ENCODE data around the gene CCDC88C. TPM values are rescaled to one million over a fixed set of nuclear protein-coding genes. Genes with fewer than 3 reads are reported as not detected.
A peak's percentile ranks its signal among the peaks of the same experiment; 100 is the strongest.

The CCDC88C gene
- total RNA-seq, 4 donors from 2014 or later, result 3.2 to 32.7 (median 11.0) TPM

DNA sequence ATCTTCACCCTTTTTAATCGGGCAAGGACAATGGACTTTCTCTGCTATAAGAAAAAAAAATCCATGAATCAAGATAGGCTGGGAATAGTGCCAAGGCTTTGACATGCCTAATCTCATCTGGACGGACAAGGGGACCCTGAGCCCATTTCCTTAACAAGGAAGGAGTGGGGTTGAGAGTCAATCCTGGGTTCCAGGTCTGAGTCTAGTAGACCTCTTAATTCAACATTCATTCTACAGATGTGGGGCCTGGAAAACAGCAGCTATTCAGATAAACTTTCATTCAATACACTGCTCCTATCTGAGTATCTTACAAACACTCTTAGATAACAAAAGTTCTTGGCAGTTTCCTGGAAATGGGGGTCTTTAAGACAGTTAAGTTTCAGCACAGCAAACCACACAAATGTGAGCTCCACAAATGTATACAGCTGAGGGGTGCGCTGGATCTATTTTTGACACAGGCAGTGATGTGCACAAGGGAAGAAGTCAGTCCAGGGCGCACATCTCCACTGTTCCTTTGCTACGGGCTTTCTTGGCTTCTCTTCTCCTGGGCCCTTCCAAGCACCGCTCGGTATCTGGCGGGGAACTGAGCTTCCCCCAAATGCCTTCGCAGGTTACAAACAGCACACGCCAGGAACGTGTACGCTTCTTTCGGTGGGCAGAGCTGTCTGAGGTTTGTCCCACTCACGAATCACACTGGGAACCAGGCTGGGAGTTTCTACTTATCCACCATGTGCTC lies 90.9 kb downstream of the CCDC88C start:
- H3K9me3 ChIP-seq, result no peaks in the 10 kb centered on the region
- no peaks in the 10 kb centered on the region for H3K36me3 ChIP-seq
- no peak overlapping the region for H3K4me3 ChIP-seq
- no peak for TF ChIP-seq POLR2A (IDR thresholded peaks at IDR 0.05)
- TF ChIP-seq, protein P1, sequence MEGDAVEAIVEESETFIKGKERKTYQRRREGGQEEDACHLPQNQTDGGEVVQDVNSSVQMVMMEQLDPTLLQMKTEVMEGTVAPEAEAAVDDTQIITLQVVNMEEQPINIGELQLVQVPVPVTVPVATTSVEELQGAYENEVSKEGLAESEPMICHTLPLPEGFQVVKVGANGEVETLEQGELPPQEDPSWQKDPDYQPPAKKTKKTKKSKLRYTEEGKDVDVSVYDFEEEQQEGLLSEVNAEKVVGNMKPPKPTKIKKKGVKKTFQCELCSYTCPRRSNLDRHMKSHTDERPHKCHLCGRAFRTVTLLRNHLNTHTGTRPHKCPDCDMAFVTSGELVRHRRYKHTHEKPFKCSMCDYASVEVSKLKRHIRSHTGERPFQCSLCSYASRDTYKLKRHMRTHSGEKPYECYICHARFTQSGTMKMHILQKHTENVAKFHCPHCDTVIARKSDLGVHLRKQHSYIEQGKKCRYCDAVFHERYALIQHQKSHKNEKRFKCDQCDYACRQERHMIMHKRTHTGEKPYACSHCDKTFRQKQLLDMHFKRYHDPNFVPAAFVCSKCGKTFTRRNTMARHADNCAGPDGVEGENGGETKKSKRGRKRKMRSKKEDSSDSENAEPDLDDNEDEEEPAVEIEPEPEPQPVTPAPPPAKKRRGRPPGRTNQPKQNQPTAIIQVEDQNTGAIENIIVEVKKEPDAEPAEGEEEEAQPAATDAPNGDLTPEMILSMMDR (IDR thresholded peaks at IDR 0.05), result no peak
- H3K27ac ChIP-seq, result peak overlapping the region; percentile 9 to 30
- H3K27me3 ChIP-seq, result no peaks in the 10 kb centered on the region
- no peak for DNase-seq
- H3K4me1 ChIP-seq, result peaks cover 0 to 5% of the 10 kb centered on the region in 2 donors
- intact Hi-C loops (cut with DNase I; ENCODE audit: low total_unique reads), result no loop called here

DNA sequence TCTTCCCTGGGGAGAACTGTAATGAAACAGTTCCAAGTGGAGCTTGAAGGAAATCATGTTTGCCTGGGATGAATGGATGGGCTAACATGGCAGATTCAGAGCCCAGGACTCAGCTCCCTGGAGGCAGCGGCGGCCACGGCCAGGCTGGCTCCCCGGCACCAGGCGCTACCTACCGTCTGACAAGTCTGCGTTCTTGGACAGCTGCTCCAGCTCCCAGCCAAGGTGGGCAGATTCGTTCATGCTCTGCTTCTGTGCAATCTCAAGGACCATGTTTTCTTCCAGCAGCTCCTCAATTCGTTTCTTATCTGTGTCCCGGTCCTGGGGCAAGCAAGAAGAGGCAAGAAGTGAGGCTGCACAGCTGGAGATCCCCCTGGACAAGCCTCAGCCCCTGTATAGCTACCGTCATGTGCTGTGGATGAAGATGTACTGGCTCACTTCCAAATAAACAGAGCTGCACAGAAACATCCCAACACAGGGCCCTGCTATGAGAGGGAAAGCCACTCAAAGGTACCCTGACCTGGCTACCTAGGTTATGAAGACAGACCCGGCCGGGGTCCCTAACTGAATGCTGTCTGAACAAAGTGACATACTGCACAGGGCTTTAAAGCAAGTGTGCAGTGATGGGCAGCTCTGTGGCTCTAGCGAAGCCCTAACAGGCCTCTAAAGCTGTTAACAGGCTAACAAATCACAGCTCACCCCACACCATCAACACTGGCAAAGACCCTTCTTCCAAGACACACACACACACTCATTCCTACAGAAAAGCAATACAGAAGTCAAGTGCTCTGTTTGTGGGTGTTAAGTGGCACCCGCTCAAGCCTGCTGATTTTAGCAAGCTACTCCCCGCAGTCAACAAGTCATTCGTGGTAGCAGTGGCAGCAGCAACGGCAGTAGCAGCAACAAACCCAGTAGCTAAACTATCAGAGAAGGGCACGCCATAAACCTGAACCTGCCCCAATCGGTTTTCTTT lies 92.7 kb downstream of the CCDC88C start:
- peak overlapping the region in 1 of 2 donors; percentile 23 for H3K4me3 ChIP-seq
- no peaks in the 10 kb centered on the region for H3K27me3 ChIP-seq
- intact Hi-C loops (cut with DNase I; ENCODE audit: low total_unique reads), result loop anchor here (5.0 kb wide), 1 partner anchor 92 kb away; the partner anchor contains the start of gene CCDC88C
- H3K9me3 ChIP-seq, result no peaks in the 10 kb centered on the region
- peak overlapping the region; percentile 58 to 86 for H3K27ac ChIP-seq
- TF ChIP-seq POLR2A (IDR thresholded peaks at IDR 0.05), result no peak
- TF ChIP-seq, protein P1 (IDR thresholded peaks at IDR 0.05), result no peak
- H3K4me1 ChIP-seq, result peaks cover 0 to 5% of the 10 kb centered on the region in 2 donors
- no peak for DNase-seq
- no peaks in the 10 kb centered on the region for H3K36me3 ChIP-seq

DNA sequence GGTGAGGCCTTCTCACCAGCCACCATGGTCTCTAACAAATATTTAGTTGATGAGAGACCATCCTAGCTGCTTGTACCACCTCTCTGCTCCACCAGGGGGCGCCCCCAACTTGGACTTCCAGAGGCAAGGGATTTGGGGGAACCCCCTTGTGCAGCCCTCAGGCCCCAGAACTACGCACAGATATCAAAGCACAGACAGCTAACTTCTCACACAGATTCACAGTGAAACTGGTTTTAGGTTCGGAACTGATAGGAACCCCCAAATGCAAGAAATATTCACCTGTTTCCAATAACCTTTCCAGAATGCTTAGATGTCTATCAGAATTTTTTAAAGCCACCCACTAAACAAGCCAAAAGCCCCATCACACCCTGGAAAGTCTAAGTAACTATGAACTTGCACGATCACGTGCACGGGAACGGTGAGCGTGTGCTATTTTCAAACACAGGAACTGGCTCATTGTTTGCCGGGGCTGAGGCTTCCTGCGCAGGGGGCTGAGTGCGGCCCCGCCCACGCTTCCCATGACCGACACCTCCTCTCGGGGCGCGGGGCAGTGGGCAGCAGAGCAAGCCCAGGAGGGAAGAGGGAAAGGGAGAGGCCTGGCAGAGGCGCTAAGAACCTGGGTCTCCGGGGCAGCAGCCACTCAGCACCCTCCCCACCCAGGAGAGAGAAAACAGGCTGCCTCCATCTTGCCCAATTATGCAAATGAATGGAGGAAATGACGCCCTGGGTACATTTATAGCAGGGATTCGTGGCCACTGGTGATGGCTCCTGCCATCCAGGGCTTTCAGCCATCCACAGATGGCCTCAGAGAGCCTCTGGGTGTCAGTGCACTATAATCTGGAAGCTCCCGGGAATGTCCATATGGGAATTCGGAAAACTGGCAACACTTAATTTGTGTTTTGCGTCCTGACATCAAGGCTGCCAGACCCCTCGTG lies 93.7 kb downstream of the CCDC88C start:
- peaks cover 0 to 5% of the 10 kb centered on the region in 2 donors for H3K4me1 ChIP-seq
- no peaks in the 10 kb centered on the region for H3K27me3 ChIP-seq
- no peak for TF ChIP-seq POLR2A (IDR thresholded peaks at IDR 0.05)
- TF ChIP-seq, protein P1 (IDR thresholded peaks at IDR 0.05), result peak; percentile 87 to 94 (median 90)
- peak overlapping the region; percentile 23 to 44 for H3K4me3 ChIP-seq
- H3K27ac ChIP-seq, result peak overlapping the region; percentile 58 to 86
- DNase-seq, result peak; percentile 88 to 91
- intact Hi-C loops (cut with DNase I; ENCODE audit: low total_unique reads), result loop anchor here (5.0 kb wide), 1 partner anchor 93 kb away; the partner anchor contains the start of gene CCDC88C
- H3K9me3 ChIP-seq, result no peaks in the 10 kb centered on the region
- no peaks in the 10 kb centered on the region for H3K36me3 ChIP-seq

DNA sequence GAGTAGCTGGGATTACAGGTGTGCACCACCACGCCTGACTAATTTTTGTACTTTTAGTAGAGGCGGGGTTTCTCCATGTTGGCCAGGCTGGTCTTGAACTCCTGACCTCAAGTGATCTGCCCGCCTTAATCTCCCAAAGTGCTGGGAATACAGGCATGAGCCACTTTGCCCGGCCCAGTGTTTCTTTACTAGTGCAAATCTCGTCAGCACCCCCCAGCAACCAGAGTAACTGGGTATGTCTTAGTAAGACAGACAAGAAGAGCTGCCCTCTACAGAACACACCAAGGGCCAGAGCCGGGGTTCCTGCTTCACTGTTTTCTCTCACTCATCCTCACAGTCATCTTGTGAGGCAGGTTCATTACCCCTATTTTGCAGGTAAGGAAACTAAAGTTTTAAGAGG lies 94.6 kb downstream of the CCDC88C start:
- no peaks in the 10 kb centered on the region for H3K27me3 ChIP-seq
- DNase-seq, result no peak
- H3K9me3 ChIP-seq, result no peaks in the 10 kb centered on the region
- peak overlapping the region; percentile 58 to 86 for H3K27ac ChIP-seq
- H3K4me3 ChIP-seq, result no peak overlapping the region
- no peaks in the 10 kb centered on the region for H3K36me3 ChIP-seq
- peaks cover 0 to 5% of the 10 kb centered on the region in 2 donors for H3K4me1 ChIP-seq
- intact Hi-C loops (cut with DNase I; ENCODE audit: low total_unique reads), result loop anchor here (5.0 kb wide), 1 partner anchor 94 kb away; the partner anchor contains the start of gene CCDC88C
- TF ChIP-seq POLR2A (IDR thresholded peaks at IDR 0.05), result no peak
- TF ChIP-seq, protein P1 (IDR thresholded peaks at IDR 0.05), result no peak
